ENCODE results near the gene SPINK4.

SPINK4 gene

GRCh38 chr9:33294670-33295432 is 54.9 kb downstream of the SPINK4 start:
- DNase-seq: no peak

- no peak for DNase-seq
Observed at GRCh38 chr9:33295571-33295970, 55.6 kb downstream of the SPINK4 start.

DNA sequence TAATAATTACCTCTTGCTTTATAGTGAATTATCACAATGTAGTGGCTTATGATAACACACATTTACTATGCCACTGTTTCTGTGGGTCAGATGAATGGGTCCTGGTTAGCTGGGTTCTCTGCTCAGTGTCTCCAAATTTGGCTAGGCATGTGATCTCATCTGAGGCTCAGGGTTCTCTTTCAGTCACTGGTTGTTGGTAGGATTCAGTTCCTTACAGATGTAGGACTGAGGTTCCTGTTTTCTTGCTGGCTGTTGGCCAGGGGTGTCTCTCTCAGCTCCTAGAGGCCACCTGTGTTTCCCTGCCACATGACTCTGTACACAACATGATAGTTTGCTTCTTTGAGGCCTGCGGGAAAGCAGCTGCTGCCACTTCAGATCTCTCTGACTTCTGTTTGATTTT is 57.5 kb downstream of the SPINK4 start:
- no peak for DNase-seq

Data from activated CD4-positive, alpha-beta T cell treated with anti-CD3 and anti-CD28 coated beads for 4 hours (primary cell).